Astrocyte (in vitro differentiated cells and primary cell): ENCODE measurements around the gene CPOX. TPM values are rescaled to one million over a fixed set of nuclear protein-coding genes. Genes with fewer than 3 reads are reported as not detected.

Source experiments
- DNase-seq: peaks from one replicate; pipeline ENCODE4 v3.0.0-alpha.2; 2010; ENCODE audit warnings: low read depth
- FAIRE-seq: peaks from 2 replicates; lab custom pipeline; 2011; peaks lifted over from hg19 to GRCh38; lab: Jason Lieb, UNC
- H2AFZ ChIP-seq: 2 replicates; pipeline ENCODE4 v1.6.0; 2012; ENCODE audit warnings: low read depth, low read length, inconsistent platforms
- H3K27ac ChIP-seq: 2 replicates; pipeline ENCODE4 v1.5.1; 2011; ENCODE audit warnings: low read depth, low read length, inconsistent platforms
- H3K27me3 ChIP-seq: 2 replicates; pipeline ENCODE4 v1.6.0; 2011; ENCODE audit warnings: low read length, inconsistent platforms; ENCODE audit not compliant: insufficient read depth
- H3K36me3 ChIP-seq: 2 replicates; pipeline ENCODE4 v1.5.1; 2011; ENCODE audit warnings: low read length, inconsistent platforms; ENCODE audit not compliant: insufficient read depth
- H3K4me1 ChIP-seq: 2 replicates; pipeline ENCODE4 v1.5.1; 2011; ENCODE audit warnings: low read length, inconsistent platforms; ENCODE audit not compliant: insufficient read depth
- H3K4me2 ChIP-seq: 2 replicates; pipeline ENCODE4 v1.6.0; 2012; ENCODE audit warnings: low read length, inconsistent platforms
- H3K4me3 ChIP-seq: 2 replicates; pipeline ENCODE4 v1.5.1; 2011; ENCODE audit warnings: low read depth, mild to moderate bottlenecking, low read length, inconsistent platforms; ENCODE audit not compliant: insufficient read depth
- H3K79me2 ChIP-seq: 2 replicates; pipeline ENCODE4 v1.6.0; 2012; ENCODE audit warnings: mild to moderate bottlenecking, low read length, inconsistent platforms; ENCODE audit not compliant: insufficient read depth
- H3K9ac ChIP-seq: 2 replicates; pipeline ENCODE4 v1.6.0; 2012; ENCODE audit warnings: mild to moderate bottlenecking, low read length, inconsistent platforms
- H3K9me3 ChIP-seq: 2 replicates; pipeline ENCODE4 v1.5.1; 2012; ENCODE audit warnings: low read depth, mild to moderate bottlenecking, low read length, inconsistent platforms; ENCODE audit not compliant: insufficient read depth
- H4K20me1 ChIP-seq: 2 replicates; pipeline ENCODE4 v1.6.0; 2012; ENCODE audit warnings: low read length, inconsistent platforms; ENCODE audit not compliant: insufficient read depth
- H3K27ac Mint-ChIP-seq: one replicate; pipeline ENCODE4 v1.8.0; 2021; ENCODE audit warnings: mild to moderate bottlenecking, mixed read lengths; ENCODE audit not compliant: unreplicated experiment
- H3K27me3 Mint-ChIP-seq: one replicate; pipeline ENCODE4 v1.8.0; 2021; ENCODE audit warnings: low read depth, mixed read lengths; ENCODE audit not compliant: unreplicated experiment
- H3K36me3 Mint-ChIP-seq: one replicate; pipeline ENCODE4 v1.8.0; 2021; ENCODE audit warnings: low read depth, mixed read lengths; ENCODE audit not compliant: unreplicated experiment
- H3K4me1 Mint-ChIP-seq: one replicate; pipeline ENCODE4 v1.8.0; 2021; ENCODE audit warnings: low read depth, mixed read lengths; ENCODE audit not compliant: unreplicated experiment
- H3K4me3 Mint-ChIP-seq: one replicate; pipeline ENCODE4 v1.8.0; 2021; ENCODE audit warnings: mild to moderate bottlenecking, moderate library complexity, mixed read lengths; ENCODE audit not compliant: unreplicated experiment
- H3K9me3 Mint-ChIP-seq: one replicate; pipeline ENCODE4 v1.8.0; 2021; ENCODE audit warnings: mild to moderate bottlenecking, mixed read lengths; ENCODE audit not compliant: unreplicated experiment
- EZH2 ChIP-seq: IDR thresholded peaks from 2 replicates; pipeline ENCODE4 v1.6.1; 2012; ENCODE audit warnings: mild to moderate bottlenecking, low read length, inconsistent platforms; ENCODE audit not compliant: insufficient read depth
- total RNA-seq: library from RNA; stranded (reverse); gene quantifications from 2 replicates; pipeline ENCODE4 v1.2.1, GENCODE V29; 2021
- TF ChIP-seq, protein P1 (sequence below): IDR thresholded peaks from 2 replicates; pipeline ENCODE4 v1.5.1; 2011; ENCODE audit warnings: low read depth, mild to moderate bottlenecking, inconsistent platforms, low read length, moderate library complexity; ENCODE audit not compliant: insufficient read depth

Gene CPOX
- total RNA-seq, 1 donor from 2014 or later, result 23.7 TPM

- Histone ChIP-seq H3K27me3 (no peaks in the 10 kb centered on the region), H3K9me3 (no peaks in the 10 kb centered on the region), H3K27ac (no peak overlapping the region), H3K79me2 (no peaks in the 10 kb centered on the region), H3K4me1 (no peaks in the 10 kb centered on the region), H3K36me3 (no peaks in the 10 kb centered on the region), H4K20me1 (no peaks in the 10 kb centered on the region), H3K9ac (no peak overlapping the region), H3K4me2 (no peak overlapping the region), H2AFZ (no peak overlapping the region), H3K4me3 (no peak overlapping the region)
- no peaks in the 10 kb centered on the region for H3K27me3 Mint-ChIP-seq
- TF ChIP-seq, protein P1, sequence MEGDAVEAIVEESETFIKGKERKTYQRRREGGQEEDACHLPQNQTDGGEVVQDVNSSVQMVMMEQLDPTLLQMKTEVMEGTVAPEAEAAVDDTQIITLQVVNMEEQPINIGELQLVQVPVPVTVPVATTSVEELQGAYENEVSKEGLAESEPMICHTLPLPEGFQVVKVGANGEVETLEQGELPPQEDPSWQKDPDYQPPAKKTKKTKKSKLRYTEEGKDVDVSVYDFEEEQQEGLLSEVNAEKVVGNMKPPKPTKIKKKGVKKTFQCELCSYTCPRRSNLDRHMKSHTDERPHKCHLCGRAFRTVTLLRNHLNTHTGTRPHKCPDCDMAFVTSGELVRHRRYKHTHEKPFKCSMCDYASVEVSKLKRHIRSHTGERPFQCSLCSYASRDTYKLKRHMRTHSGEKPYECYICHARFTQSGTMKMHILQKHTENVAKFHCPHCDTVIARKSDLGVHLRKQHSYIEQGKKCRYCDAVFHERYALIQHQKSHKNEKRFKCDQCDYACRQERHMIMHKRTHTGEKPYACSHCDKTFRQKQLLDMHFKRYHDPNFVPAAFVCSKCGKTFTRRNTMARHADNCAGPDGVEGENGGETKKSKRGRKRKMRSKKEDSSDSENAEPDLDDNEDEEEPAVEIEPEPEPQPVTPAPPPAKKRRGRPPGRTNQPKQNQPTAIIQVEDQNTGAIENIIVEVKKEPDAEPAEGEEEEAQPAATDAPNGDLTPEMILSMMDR, result no peak
- TF ChIP-seq EZH2, result no peak
- DNase-seq, result no peak
- no peak overlapping the region for H3K4me3 Mint-ChIP-seq
- no peaks in the 10 kb centered on the region for H3K4me1 Mint-ChIP-seq
- H3K36me3 Mint-ChIP-seq, result no peaks in the 10 kb centered on the region
- H3K9me3 Mint-ChIP-seq, result no peaks in the 10 kb centered on the region
- H3K27ac Mint-ChIP-seq, result no peak overlapping the region
- FAIRE-seq, result no peak
Observed at GRCh38 chr3:98532275-98532637, 61.2 kb downstream of the CPOX start.

DNA sequence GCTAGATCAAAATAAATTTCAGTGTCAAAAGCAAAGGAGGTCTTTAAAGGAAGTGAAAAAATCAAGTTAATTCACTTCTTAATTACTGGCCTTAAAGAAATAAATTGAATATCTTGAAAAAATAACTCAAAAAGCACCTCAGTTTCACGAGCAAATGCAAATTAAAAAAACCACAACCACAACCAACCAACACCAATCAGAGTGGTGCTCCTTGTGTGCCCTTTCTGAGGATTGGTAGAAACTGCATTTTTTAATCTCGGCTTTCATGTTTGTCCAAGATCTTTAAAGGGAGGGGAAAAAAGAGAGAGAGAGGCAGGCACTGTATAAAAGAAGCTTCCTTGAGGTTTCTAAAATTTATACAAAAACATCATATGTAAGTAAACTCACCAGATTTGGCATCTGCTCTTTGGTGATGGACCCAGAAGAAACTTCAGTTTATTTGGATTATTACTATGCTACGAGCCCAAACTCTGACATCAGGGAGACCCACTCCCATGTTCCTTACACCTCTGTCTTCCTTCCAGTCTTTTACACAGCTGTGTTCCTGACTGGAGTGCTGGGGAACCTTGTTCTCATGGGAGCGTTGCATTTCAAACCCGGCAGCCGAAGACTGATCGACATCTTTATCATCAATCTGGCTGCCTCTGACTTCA, 61.7 kb downstream of the CPOX start, which contains the start of gene GPR15:
Gene GPR15, plus strand, starts transcription at position 357 of the 653 bp plus-strand sequence. Its CDS starts 56 bp downstream, at position 413.
- Histone ChIP-seq H3K4me2 (no peak within 1 kb of the TSS), H3K4me1 (no peaks in the 10 kb centered on the region), H3K36me3 (no peaks in the 10 kb centered on the region), H3K4me3 (no peak within 1 kb of the TSS), H2AFZ (no peak within 1 kb of the TSS), H4K20me1 (no peaks in the 10 kb centered on the region), H3K9ac (no peak within 1 kb of the TSS), H3K79me2 (no peaks in the 10 kb centered on the region), H3K27ac (no peak within 1 kb of the TSS), H3K9me3 (no peaks in the 10 kb centered on the region), H3K27me3 (no peaks in the 10 kb centered on the region)
- Mint-ChIP-seq H3K27ac (no peak within 1 kb of the TSS), H3K36me3 (no peaks in the 10 kb centered on the region), H3K4me1 (no peaks in the 10 kb centered on the region), H3K27me3 (no peaks in the 10 kb centered on the region), H3K9me3 (no peaks in the 10 kb centered on the region), H3K4me3 (no peak within 1 kb of the TSS)
- no peak for TF ChIP-seq EZH2
- TF ChIP-seq, protein P1, result no peak
- DNase-seq (no peak), FAIRE-seq (no peak)

DNA sequence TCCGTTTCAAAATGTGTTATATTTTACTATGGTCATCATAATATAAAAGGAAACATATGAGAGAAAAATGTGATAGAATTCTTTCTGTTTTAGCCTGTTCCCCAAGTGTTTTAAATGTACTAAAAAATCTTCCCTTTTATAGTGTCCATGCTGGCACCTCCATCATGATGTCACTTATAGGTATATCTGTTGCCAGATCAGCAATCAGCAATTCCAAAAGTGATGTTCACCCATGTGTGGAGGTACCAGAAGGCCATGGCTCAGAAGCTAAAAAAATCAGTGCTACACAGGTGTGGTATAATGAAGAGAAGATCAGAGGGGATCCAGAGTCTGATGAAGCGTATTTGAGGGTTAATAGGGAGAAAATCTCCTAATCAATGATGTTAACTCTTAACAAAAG, 62.7 kb downstream of the CPOX start:
- Histone ChIP-seq H3K4me3 (no peak overlapping the region), H2AFZ (no peak overlapping the region)

More for the DNA sequence above, 62.7 kb downstream of the CPOX start:
- no peaks in the 10 kb centered on the region for H3K36me3 ChIP-seq
- no peaks in the 10 kb centered on the region for H3K27me3 ChIP-seq
- no peaks in the 10 kb centered on the region for H3K9me3 ChIP-seq
- H3K9ac ChIP-seq, result no peak overlapping the region
- Mint-ChIP-seq H3K36me3 (no peaks in the 10 kb centered on the region), H3K4me3 (no peak overlapping the region), H3K27me3 (no peaks in the 10 kb centered on the region), H3K9me3 (no peaks in the 10 kb centered on the region), H3K27ac (no peak overlapping the region), H3K4me1 (no peaks in the 10 kb centered on the region)
- H4K20me1 ChIP-seq, result no peaks in the 10 kb centered on the region
- DNase-seq (no peak), FAIRE-seq (no peak)
- no peak overlapping the region for H3K4me2 ChIP-seq
- no peak overlapping the region for H3K27ac ChIP-seq
- H3K4me1 ChIP-seq, result no peaks in the 10 kb centered on the region
- H3K79me2 ChIP-seq, result no peaks in the 10 kb centered on the region
- no peak for TF ChIP-seq EZH2
- TF ChIP-seq, protein P1, result no peak
